Mesothelial cell of epicardium (in vitro differentiated cells): ENCODE results near the gene RBM28. TPM values are rescaled to one million over a fixed set of nuclear protein-coding genes. Genes with fewer than 3 reads are reported as not detected.

Experiments used
- DNase-seq, 2 experiments: peaks; one replicate each; pipeline ENCODE4 v3.0.0; 2021; ENCODE audit warnings: low spot score in 2 of 2; ENCODE audit not compliant: unreplicated experiment in 2 of 2
- H3K27ac Mint-ChIP-seq: 2 replicates; pipeline ENCODE4 v1.8.0; 2021; ENCODE audit warnings: mixed read lengths
- H3K27me3 Mint-ChIP-seq: 2 replicates; pipeline ENCODE4 v1.8.0; 2021; ENCODE audit warnings: low read depth, mixed read lengths
- H3K36me3 Mint-ChIP-seq: 2 replicates; pipeline ENCODE4 v1.8.0; 2021; ENCODE audit warnings: mixed read lengths
- H3K4me1 Mint-ChIP-seq: 2 replicates; pipeline ENCODE4 v1.8.0; 2021; ENCODE audit warnings: mixed read lengths
- H3K4me3 Mint-ChIP-seq: 2 replicates; pipeline ENCODE4 v1.8.0; 2021; ENCODE audit warnings: mild to moderate bottlenecking, moderate library complexity, mixed read lengths
- H3K9me3 Mint-ChIP-seq: 2 replicates; pipeline ENCODE4 v1.8.0; 2021; ENCODE audit warnings: mixed read lengths
- CTCF ChIP-seq: fragments of 200-600 bp; sonication (generic); IDR thresholded peaks from one replicate; pipeline ENCODE4 v1.5.0; 2021; ENCODE audit warnings: antibody characterized with exemption; ENCODE audit not compliant: unreplicated experiment
- total RNA-seq: library from RNA; stranded (reverse); gene quantifications from 3 replicates; pipeline ENCODE4 v1.2.1, GENCODE V29; 2021

Gene RBM28
- total RNA-seq, 1 donor from 2014 or later: 78.5 TPM

GRCh38 chr7:128309124-128309523, 34.6 kb downstream of the RBM28 start:
- Mint-ChIP-seq H3K4me3 (no peak overlapping the region), H3K9me3 (no peaks in the 10 kb centered on the region), H3K4me1 (no peaks in the 10 kb centered on the region), H3K27ac (no peak overlapping the region), H3K36me3 (peaks cover 51% of the 10 kb centered on the region), H3K27me3 (no peaks in the 10 kb centered on the region)
- no peak for DNase-seq
- TF ChIP-seq CTCF: no peak

- DNase-seq: no peak
- Mint-ChIP-seq H3K27ac (no peak overlapping the region), H3K9me3 (no peaks in the 10 kb centered on the region), H3K36me3 (peaks cover 41% of the 10 kb centered on the region), H3K27me3 (no peaks in the 10 kb centered on the region), H3K4me1 (no peaks in the 10 kb centered on the region), H3K4me3 (no peak overlapping the region)
- no peak for TF ChIP-seq CTCF
Observed at GRCh38 chr7:128307061-128307460, 36.6 kb downstream of the RBM28 start.

GRCh38 chr7:128304212-128304611, 39.5 kb downstream of the RBM28 start:
- H3K4me1 Mint-ChIP-seq: no peaks in the 10 kb centered on the region
- no peak overlapping the region for H3K4me3 Mint-ChIP-seq
- no peak for TF ChIP-seq CTCF
- no peaks in the 10 kb centered on the region for H3K9me3 Mint-ChIP-seq
- H3K27me3 Mint-ChIP-seq: no peaks in the 10 kb centered on the region
- no peak overlapping the region for H3K27ac Mint-ChIP-seq
- H3K36me3 Mint-ChIP-seq: peaks cover 27% of the 10 kb centered on the region
- no peak for DNase-seq

- no peaks in the 10 kb centered on the region for H3K27me3 Mint-ChIP-seq
- DNase-seq: no peak
- no peaks in the 10 kb centered on the region for H3K9me3 Mint-ChIP-seq
- peaks cover 24% of the 10 kb centered on the region for H3K36me3 Mint-ChIP-seq
- H3K27ac Mint-ChIP-seq: no peak overlapping the region
- H3K4me1 Mint-ChIP-seq: no peaks in the 10 kb centered on the region
- no peak overlapping the region for H3K4me3 Mint-ChIP-seq
- TF ChIP-seq CTCF: no peak
Observed at GRCh38 chr7:128303643-128304042, 40.1 kb downstream of the RBM28 start.

- H3K27ac Mint-ChIP-seq: no peak overlapping the region
- no peak for DNase-seq
- H3K4me3 Mint-ChIP-seq: no peak overlapping the region
- H3K36me3 Mint-ChIP-seq: peaks cover 22% of the 10 kb centered on the region
- H3K27me3 Mint-ChIP-seq: no peaks in the 10 kb centered on the region
- H3K4me1 Mint-ChIP-seq: no peaks in the 10 kb centered on the region
- no peak for TF ChIP-seq CTCF
- H3K9me3 Mint-ChIP-seq: no peaks in the 10 kb centered on the region
Observed at GRCh38 chr7:128303133-128303532, 40.6 kb downstream of the RBM28 start.

GRCh38 chr7:128302139-128302538, 41.6 kb downstream of the RBM28 start:
- Mint-ChIP-seq H3K4me1 (no peaks in the 10 kb centered on the region), H3K4me3 (no peak overlapping the region), H3K36me3 (peaks cover 21% of the 10 kb centered on the region), H3K9me3 (no peaks in the 10 kb centered on the region), H3K27me3 (no peaks in the 10 kb centered on the region), H3K27ac (no peak overlapping the region)
- no peak for DNase-seq
- no peak for TF ChIP-seq CTCF
